Ovary (tissue), 9 donors: Measurements from ENCODE around the gene CTAGE9. TPM values are rescaled to one million over a fixed set of nuclear protein-coding genes. Genes with fewer than 3 reads are reported as not detected.

Experiments used
- DNase-seq, 5 donors: peaks; one replicate each; pipeline ENCODE4 v3.0.0-alpha.2; 2019 to 2020
- H3K27ac ChIP-seq, 2 donors: fragments of 200-600 bp; one replicate each; pipeline versions ENCODE4 v1.5.1 to v1.8.0; 2019 to 2022
- H3K27me3 ChIP-seq: fragments of 200-600 bp; one replicate; pipeline ENCODE4 v1.8.0; 2022
- H3K36me3 ChIP-seq: fragments of 200-600 bp; sonication (generic); one replicate; pipeline ENCODE4 v1.5.1; 2019
- H3K4me1 ChIP-seq: one replicate; pipeline ENCODE4 v1.8.1; 2013; ENCODE audit warnings: mild to moderate bottlenecking, moderate library complexity; ENCODE audit not compliant: insufficient read depth
- H3K4me3 ChIP-seq: fragments of 200-600 bp; sonication (generic); one replicate; pipeline ENCODE4 v1.5.1; 2017
- H3K9me3 ChIP-seq, 2 donors: fragments of 200-600 bp in 1 of 2; sonication (generic) in 1 of 2; one replicate each; pipeline versions ENCODE4 v1.5.1 to v1.8.1; 2013 to 2019; ENCODE audit warnings: mild to moderate bottlenecking in 1 of 2, moderate library complexity in 1 of 2
- CTCF ChIP-seq, 3 donors: fragments of 450-650 bp in 2 of 3; fragments of 200-600 bp in 1 of 3; IDR thresholded peaks; one replicate each; pipeline versions ENCODE4 v1.5.1 to v1.8.0; 2016 to 2022; ENCODE audit warnings: antibody characterized with exemption in 3 of 3, mild to moderate bottlenecking in 1 of 3
- EP300 ChIP-seq: sonication (generic); formaldehyde crosslinking; IDR thresholded peaks from one replicate; pipeline ENCODE4 v1.6.1; 2017; ENCODE audit warnings: antibody characterized with exemption
- POLR2A ChIP-seq: fragments of 450-650 bp; IDR thresholded peaks from one replicate; pipeline ENCODE4 v1.6.1; 2017; ENCODE audit warnings: antibody characterized with exemption, mild to moderate bottlenecking, moderate library complexity
- WGBS, 3 donors: extraction: QIAGEN DNeasy Blood & Tissue Kit in 1 of 3; methylation state at CpG; one replicate each; pipeline versions ENCODE4 v1.1.5 to v1.1.7; 2013 to 2017; 5-methylcytosine and 5-hydroxymethylcytosine counted together
- intact Hi-C, 4 donors: fragments of 100-400 bp; cut with DNase I; formaldehyde crosslinking; loops; one replicate each; pipeline versions ENCODE4 v1.11.0 to v1.15.1; 2022 to 2023
- polyA plus RNA-seq, 2 donors: library from polyadenylated mRNA; stranded (reverse); fragments of 200-250 nt in 1 of 2; fragments of 350-450 nt in 1 of 2; fragmentation: Illumina TruSeq in 1 of 2; extraction: RNeasy Lipid Tissue Mini Kit (QIAGEN cat#74804) in 1 of 2; gene quantifications; one replicate each; pipeline ENCODE4 v1.2.3, GENCODE V29; 2013 to 2014
- total RNA-seq, 7 donors: library from RNA; depleted of rRNA in 2 of 7; stranded (reverse); fragments of >200 nt in 2 of 7; fragmentation: NEBNext Ultra II Directional in 3 of 7; extraction: Animal tissue kit (Norgen Biotek cat#: 25700) in 3 of 7; gene quantifications; one replicate each; pipeline versions ENCODE4 v1.1.0 to v1.2.4, GENCODE V29; 2016 to 2023
- donor health status: DM: no; HTN: no; CAD: no; lungs with moderate emphysema.
- donor health status: DM: no; HTN: no; CAD: no.
- donor health status: Bipolar disorder and iron deficiency.
- donor health status: DM: yes; HTN: yes; CAD: no.
- donor health status: DM: no; HTN: no; CAD: no.
- donor health status: DM: yes; HTN: yes; CAD: no.

Gene CTAGE9
- total and polyA plus RNA-seq, 9 donors, result not detected

GRCh38 chr6:131696956-131697355 lies 13.9 kb downstream of the CTAGE9 start:
- no peaks in the 10 kb centered on the region for H3K4me1 ChIP-seq
- DNase-seq, result no peak
- no peaks in the 10 kb centered on the region for H3K36me3 ChIP-seq
- no peak overlapping the region for H3K4me3 ChIP-seq
- H3K9me3 ChIP-seq, result no peaks in the 10 kb centered on the region
- intact Hi-C loops, result loop anchor here in 3 of 4 donors (5.0 to 10.0 kb wide), 3 partner anchors 210 to 218 kb away; no protein-coding TSS in a partner anchor
- no peak for TF ChIP-seq POLR2A
- TF ChIP-seq EP300, result no peak
- no peak for TF ChIP-seq CTCF (IDR thresholded peaks at IDR 0.05)
- WGBS, 3 donors, result 96 to 97% (median 96%) methylated on average over 7 of the region's 7 CpGs
- no peak overlapping the region for H3K27ac ChIP-seq
- no peaks in the 10 kb centered on the region for H3K27me3 ChIP-seq

GRCh38 chr6:131694832-131695426 lies 15.9 kb downstream of the CTAGE9 start:
- Histone ChIP-seq H3K27me3 (no peaks in the 10 kb centered on the region), H3K9me3 (no peaks in the 10 kb centered on the region), H3K4me1 (no peaks in the 10 kb centered on the region), H3K4me3 (no peak overlapping the region), H3K36me3 (no peaks in the 10 kb centered on the region), H3K27ac (no peak overlapping the region)
- intact Hi-C loops, result loop anchor here in 3 of 4 donors (5.0 to 10.0 kb wide), 3 partner anchors 212 to 220 kb away; no protein-coding TSS in a partner anchor
- DNase-seq, result peak; percentile 25 to 44 (median 40)
- 43 to 47% (median 44%) methylated on average over 2 of the region's 2 CpGs for WGBS, 3 donors
- TF ChIP-seq CTCF (IDR thresholded peaks at IDR 0.05) (peak; percentile 23 to 64 (median 61)), EP300 (no peak), POLR2A (no peak)

- Histone ChIP-seq H3K4me3 (no peak overlapping the region), H3K27me3 (no peaks in the 10 kb centered on the region), H3K27ac (no peak overlapping the region), H3K36me3 (no peaks in the 10 kb centered on the region), H3K4me1 (no peaks in the 10 kb centered on the region), H3K9me3 (no peaks in the 10 kb centered on the region)
- no peak for DNase-seq
- TF ChIP-seq CTCF (IDR thresholded peaks at IDR 0.05) (no peak), EP300 (no peak), POLR2A (no peak)
- 84 to 91% (median 86%) methylated on average over 5 of the region's 5 CpGs for WGBS, 3 donors
- intact Hi-C loops, result loop anchor here in 1 of 4 donors (10.0 kb wide), 1 partner anchor 221 kb away; no protein-coding TSS in a partner anchor
Measured at GRCh38 chr6:131693384-131693783, 17.4 kb downstream of the CTAGE9 start.

GRCh38 chr6:131692589-131692988 lies 18.2 kb downstream of the CTAGE9 start:
- no peak for TF ChIP-seq CTCF (IDR thresholded peaks at IDR 0.05)
- no peak for TF ChIP-seq POLR2A
- no peak for TF ChIP-seq EP300
- DNase-seq, result no peak
- H3K9me3 ChIP-seq, result no peaks in the 10 kb centered on the region
- no peaks in the 10 kb centered on the region for H3K4me1 ChIP-seq
- H3K27ac ChIP-seq, result no peak overlapping the region
- intact Hi-C loops, result loop anchor here in 1 of 4 donors (10.0 kb wide), 1 partner anchor 222 kb away; no protein-coding TSS in a partner anchor
- no peak overlapping the region for H3K4me3 ChIP-seq
- no peaks in the 10 kb centered on the region for H3K36me3 ChIP-seq
- H3K27me3 ChIP-seq, result no peaks in the 10 kb centered on the region
